Measurements from ENCODE around the gene F2. TPM values are rescaled to one million over a fixed set of nuclear protein-coding genes. Genes with fewer than 3 reads are reported as not detected.
"Not testable (repeated sequence)": the region's sequence is repeated elsewhere in the genome, so short reads cannot be mapped to it uniquely, and the experiment has no call there.

F2 gene
- total RNA-seq, 4 donors from 2014 or later: not detected

GRCh38 chr11:46705070-46705688 lies 13.8 kb upstream of the F2 start:
- H3K27me3 ChIP-seq: no peaks in the 10 kb centered on the region
- H3K9me3 ChIP-seq: no peaks in the 10 kb centered on the region
- H3K27ac ChIP-seq: no peak overlapping the region
- H3K36me3 ChIP-seq: peaks cover 3 to 69% (median 25%) of the 10 kb centered on the region in 3 donors
- TF ChIP-seq POLR2A (IDR thresholded peaks at IDR 0.05) (no peak), EP300 (IDR thresholded peaks at IDR 0.05) (no peak)
- TF ChIP-seq, protein P1, sequence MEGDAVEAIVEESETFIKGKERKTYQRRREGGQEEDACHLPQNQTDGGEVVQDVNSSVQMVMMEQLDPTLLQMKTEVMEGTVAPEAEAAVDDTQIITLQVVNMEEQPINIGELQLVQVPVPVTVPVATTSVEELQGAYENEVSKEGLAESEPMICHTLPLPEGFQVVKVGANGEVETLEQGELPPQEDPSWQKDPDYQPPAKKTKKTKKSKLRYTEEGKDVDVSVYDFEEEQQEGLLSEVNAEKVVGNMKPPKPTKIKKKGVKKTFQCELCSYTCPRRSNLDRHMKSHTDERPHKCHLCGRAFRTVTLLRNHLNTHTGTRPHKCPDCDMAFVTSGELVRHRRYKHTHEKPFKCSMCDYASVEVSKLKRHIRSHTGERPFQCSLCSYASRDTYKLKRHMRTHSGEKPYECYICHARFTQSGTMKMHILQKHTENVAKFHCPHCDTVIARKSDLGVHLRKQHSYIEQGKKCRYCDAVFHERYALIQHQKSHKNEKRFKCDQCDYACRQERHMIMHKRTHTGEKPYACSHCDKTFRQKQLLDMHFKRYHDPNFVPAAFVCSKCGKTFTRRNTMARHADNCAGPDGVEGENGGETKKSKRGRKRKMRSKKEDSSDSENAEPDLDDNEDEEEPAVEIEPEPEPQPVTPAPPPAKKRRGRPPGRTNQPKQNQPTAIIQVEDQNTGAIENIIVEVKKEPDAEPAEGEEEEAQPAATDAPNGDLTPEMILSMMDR (IDR thresholded peaks at IDR 0.05): no peak
- H3K4me3 ChIP-seq: no peak overlapping the region
- H3K4me1 ChIP-seq: peaks cover 0 to 20% (median 13%) of the 10 kb centered on the region in 4 donors
- DNase-seq (ENCODE audit: low spot score in 2 of 2): no peak
- 95 to 96% methylated on average over 27 to 29 of the region's 31 CpGs for WGBS, 2 donors

DNA sequence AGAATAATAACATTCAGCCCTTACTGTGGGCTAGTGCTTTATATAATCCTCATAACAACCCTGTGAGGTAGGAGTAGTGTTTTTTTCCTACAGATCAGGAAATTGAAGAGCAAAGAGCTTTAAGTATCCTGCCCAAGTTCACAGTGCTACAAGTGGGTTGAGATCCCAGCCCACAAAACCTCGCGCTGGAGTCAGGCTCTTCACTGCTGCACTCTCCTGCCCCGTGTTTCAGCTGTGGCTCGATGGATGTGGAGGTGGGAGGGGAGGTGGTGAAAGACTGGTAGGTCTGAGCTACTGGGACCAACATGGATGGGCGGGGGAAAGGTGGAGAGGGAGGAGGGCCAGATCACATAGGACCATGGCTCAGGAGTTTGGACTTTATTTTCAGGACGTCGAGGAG lies 12.1 kb upstream of the F2 start:
- H3K4me3 ChIP-seq: no peak overlapping the region
- peaks cover 3 to 69% (median 25%) of the 10 kb centered on the region in 3 donors for H3K36me3 ChIP-seq
- no peak for DNase-seq (ENCODE audit: low spot score in 2 of 2)
- H3K9me3 ChIP-seq: no peaks in the 10 kb centered on the region
- no peaks in the 10 kb centered on the region for H3K27me3 ChIP-seq
- H3K4me1 ChIP-seq: peaks cover 0 to 22% (median 6%) of the 10 kb centered on the region in 4 donors
- TF ChIP-seq POLR2A (IDR thresholded peaks at IDR 0.05): no peak
- no peak for TF ChIP-seq EP300 (IDR thresholded peaks at IDR 0.05)
- TF ChIP-seq, protein P1 (IDR thresholded peaks at IDR 0.05): no peak
- H3K27ac ChIP-seq: no peak overlapping the region
- 88 to 89% methylated on average over 7 of the region's 7 CpGs for WGBS, 2 donors

DNA sequence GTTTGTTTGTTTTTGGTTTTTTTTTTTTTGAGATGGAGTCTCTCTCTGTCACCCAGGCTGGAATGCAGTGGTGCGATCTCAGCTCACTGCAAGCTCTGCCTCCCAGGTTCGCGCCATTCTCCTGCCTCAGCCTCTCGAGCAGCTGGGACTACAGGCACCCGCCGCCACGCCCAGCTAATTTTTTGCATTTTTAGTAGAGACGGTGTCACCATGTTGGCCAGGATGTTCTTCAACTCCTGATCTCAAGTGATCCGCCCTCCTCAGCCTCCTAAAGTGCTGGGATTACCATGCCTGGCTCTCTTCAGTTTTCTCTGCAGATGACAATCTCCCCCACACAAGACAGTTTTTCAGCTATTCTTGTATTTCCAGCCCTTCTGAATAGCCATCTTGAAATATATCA lies 9.7 kb upstream of the F2 start:
- not testable (repeated sequence) for DNase-seq (ENCODE audit: low spot score in 2 of 2); H3K27me3 ChIP-seq; H3K4me3 ChIP-seq; H3K9me3 ChIP-seq; H3K27ac ChIP-seq
- 85 to 92% methylated on average over 9 of the region's 9 CpGs for WGBS, 2 donors
- Histone ChIP-seq H3K36me3 (peaks cover 0 to 47% (median 8%) of the 10 kb centered on the region in 3 donors), H3K4me1 (peaks cover 0 to 11% (median 0%) of the 10 kb centered on the region in 4 donors)

DNA sequence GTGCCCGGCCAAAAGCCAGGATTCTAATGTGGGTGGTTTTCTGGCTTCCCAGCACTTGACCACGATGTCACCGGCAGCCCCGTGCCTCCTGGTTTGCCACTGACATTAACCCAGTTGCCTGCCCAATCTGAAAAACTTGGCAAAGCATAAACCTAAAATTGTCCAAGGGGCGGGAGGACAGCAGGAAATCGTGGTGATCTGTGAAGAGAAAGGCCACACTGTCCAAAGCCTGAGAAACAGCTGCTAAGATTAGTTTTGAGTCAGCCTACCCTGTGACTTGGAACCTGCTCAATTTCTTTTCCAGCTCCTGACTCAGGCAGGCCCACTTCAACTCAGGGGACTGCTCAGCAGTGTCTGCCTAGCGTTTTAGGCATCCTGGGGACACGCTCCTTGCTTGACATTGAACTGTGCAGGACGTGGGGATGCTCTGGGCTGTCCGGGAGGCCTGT lies 8.2 kb upstream of the F2 start:
- no peaks in the 10 kb centered on the region for H3K9me3 ChIP-seq
- H3K4me3 ChIP-seq: no peak overlapping the region
- 64 to 66% methylated on average over 10 of the region's 10 CpGs for WGBS, 2 donors
- DNase-seq (ENCODE audit: low spot score in 2 of 2): peak; percentile 17 to 68
- H3K4me1 ChIP-seq: peaks cover 0 to 11% (median 0%) of the 10 kb centered on the region in 4 donors
- TF ChIP-seq POLR2A (IDR thresholded peaks at IDR 0.05) (no peak), EP300 (IDR thresholded peaks at IDR 0.05) (peak in 1 of 2 donors; percentile 57)
- TF ChIP-seq, protein P1 (IDR thresholded peaks at IDR 0.05): no peak
- H3K27ac ChIP-seq: peak overlapping the region; percentile 41 to 83 (median 70)
- no peaks in the 10 kb centered on the region for H3K27me3 ChIP-seq
- H3K36me3 ChIP-seq: peaks cover 0 to 32% (median 0%) of the 10 kb centered on the region in 3 donors

GRCh38 chr11:46711303-46711702 lies 7.7 kb upstream of the F2 start:
- WGBS, 2 donors: 68 to 80% methylated on average over 5 of the region's 5 CpGs
- Histone ChIP-seq H3K36me3 (peaks cover 0 to 28% (median 0%) of the 10 kb centered on the region in 3 donors), H3K4me1 (peaks cover 0 to 11% (median 0%) of the 10 kb centered on the region in 4 donors), H3K9me3 (no peaks in the 10 kb centered on the region), H3K27me3 (no peaks in the 10 kb centered on the region), H3K4me3 (no peak overlapping the region), H3K27ac (peak overlapping the region; percentile 41 to 83 (median 70))
- TF ChIP-seq EP300 (IDR thresholded peaks at IDR 0.05) (peak in 1 of 2 donors; percentile 3), POLR2A (IDR thresholded peaks at IDR 0.05) (no peak)
- DNase-seq (ENCODE audit: low spot score in 2 of 2): no peak

DNA sequence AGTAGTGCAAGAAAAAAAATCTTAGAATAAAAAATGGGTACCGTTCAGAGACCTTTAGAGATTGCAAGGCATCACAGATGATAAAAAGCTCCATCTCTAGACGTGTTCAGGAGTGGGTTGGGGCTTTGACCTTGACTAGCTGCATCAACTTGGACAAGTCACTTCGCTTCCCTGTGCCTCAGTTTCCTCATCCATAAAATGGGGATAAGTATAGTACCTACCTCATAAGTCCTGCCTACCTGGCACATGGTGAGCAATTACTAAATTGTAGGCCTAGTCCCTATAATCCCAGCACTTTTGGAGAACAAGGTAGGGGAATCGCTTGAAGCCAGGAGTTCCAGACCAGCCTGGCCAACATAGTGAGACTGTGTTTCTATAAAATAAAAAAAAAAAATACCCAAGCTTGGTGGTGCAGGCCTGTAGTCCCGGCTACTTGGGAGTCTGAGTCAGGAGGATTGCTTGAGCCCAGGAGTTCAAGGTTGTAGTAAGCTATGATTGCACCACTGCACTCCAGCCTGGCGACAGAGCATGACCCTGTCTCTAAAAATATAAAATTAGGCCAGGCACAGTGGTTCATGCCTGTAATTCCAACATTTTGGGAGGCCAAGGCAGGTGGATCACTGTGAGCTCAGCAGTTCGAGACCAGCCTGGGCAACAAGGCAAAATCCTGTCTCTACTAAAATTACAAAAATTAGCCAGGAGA lies 6.0 kb upstream of the F2 start:
- H3K4me1 ChIP-seq: peaks cover 0 to 11% (median 0%) of the 10 kb centered on the region in 4 donors
- peak overlapping the region in 1 of 4 donors; percentile 1 for H3K27ac ChIP-seq
- no peak for DNase-seq (ENCODE audit: low spot score in 2 of 2)
- WGBS, 2 donors: 91 to 92% methylated on average over 7 of the region's 7 CpGs
- no peak for TF ChIP-seq POLR2A (IDR thresholded peaks at IDR 0.05)
- TF ChIP-seq, protein P1 (IDR thresholded peaks at IDR 0.05): no peak
- TF ChIP-seq EP300 (IDR thresholded peaks at IDR 0.05): no peak
- H3K27me3 ChIP-seq: no peaks in the 10 kb centered on the region
- no peak overlapping the region for H3K4me3 ChIP-seq
- H3K9me3 ChIP-seq: no peaks in the 10 kb centered on the region
- H3K36me3 ChIP-seq: peaks cover 0 to 10% (median 0%) of the 10 kb centered on the region in 3 donors

- not testable (repeated sequence) for H3K27ac ChIP-seq; H3K36me3 ChIP-seq; H3K27me3 ChIP-seq; DNase-seq (ENCODE audit: low spot score in 2 of 2); H3K4me1 ChIP-seq; H3K4me3 ChIP-seq; H3K9me3 ChIP-seq
- 86 to 95% methylated on average over 2 of the region's 2 CpGs for WGBS, 2 donors
Observed at GRCh38 chr11:46717825-46718154, 1.2 kb upstream of the F2 start.

Measured in tibial nerve (tissue), 4 donors.